Measurements from ENCODE around the gene EDAR.

EDAR gene

DNA sequence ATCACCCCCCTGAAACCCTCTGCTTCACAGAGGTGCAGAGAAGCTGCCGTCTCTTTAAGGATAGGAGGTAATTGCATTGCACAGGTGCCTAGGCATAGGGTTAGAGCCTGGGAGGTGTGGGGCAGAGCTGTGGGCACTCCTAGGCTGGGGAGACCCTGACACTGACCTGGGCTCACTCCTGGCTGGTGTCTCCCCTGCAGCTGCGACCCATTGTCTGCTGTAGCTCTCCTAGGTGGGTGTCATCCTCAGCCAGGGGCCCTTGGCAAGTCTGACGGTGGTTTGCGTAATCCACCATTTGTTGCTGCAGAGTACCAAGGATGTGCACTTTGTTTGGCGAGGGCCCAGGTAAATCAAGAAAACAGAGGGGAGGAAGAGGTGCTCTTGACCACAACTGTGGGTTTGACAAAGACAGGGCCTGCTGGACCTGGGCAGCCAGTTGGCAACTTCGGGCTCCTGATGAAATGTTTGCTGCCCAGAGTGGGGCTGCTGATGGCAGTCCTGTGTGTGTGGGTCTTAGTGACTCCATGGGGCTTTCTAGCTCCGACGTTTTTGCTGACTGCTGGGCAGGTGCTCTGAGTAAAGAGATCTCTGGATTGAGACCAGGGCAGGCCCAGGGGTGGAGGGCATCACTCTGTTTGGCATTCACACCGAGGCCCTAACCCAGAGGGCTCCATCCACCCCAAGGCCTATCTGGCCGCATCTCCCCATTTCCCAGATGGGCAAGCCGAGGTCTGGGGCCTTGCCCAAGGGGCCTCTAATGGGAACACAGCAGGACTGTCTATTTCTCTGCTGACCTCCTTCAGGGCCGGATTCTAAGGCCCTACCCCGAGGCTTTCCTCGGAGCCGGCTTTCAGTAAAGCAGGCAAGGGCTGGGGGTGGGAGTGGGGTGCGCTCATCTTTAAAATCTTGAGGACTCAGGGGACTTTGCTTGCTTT, 67.7 kb downstream of the EDAR start:
- DNase-seq (ENCODE audit: extremely low read depth, low read depth), result no peak
- TF ChIP-seq, protein P1, sequence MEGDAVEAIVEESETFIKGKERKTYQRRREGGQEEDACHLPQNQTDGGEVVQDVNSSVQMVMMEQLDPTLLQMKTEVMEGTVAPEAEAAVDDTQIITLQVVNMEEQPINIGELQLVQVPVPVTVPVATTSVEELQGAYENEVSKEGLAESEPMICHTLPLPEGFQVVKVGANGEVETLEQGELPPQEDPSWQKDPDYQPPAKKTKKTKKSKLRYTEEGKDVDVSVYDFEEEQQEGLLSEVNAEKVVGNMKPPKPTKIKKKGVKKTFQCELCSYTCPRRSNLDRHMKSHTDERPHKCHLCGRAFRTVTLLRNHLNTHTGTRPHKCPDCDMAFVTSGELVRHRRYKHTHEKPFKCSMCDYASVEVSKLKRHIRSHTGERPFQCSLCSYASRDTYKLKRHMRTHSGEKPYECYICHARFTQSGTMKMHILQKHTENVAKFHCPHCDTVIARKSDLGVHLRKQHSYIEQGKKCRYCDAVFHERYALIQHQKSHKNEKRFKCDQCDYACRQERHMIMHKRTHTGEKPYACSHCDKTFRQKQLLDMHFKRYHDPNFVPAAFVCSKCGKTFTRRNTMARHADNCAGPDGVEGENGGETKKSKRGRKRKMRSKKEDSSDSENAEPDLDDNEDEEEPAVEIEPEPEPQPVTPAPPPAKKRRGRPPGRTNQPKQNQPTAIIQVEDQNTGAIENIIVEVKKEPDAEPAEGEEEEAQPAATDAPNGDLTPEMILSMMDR (IDR thresholded peaks at IDR 0.05; ENCODE audit: low read depth, low read length, missing control alignments), result no peak
- H3K4me3 ChIP-seq (replicated peaks; ENCODE audit: low read depth, low read length), result no peak overlapping the region

DNA sequence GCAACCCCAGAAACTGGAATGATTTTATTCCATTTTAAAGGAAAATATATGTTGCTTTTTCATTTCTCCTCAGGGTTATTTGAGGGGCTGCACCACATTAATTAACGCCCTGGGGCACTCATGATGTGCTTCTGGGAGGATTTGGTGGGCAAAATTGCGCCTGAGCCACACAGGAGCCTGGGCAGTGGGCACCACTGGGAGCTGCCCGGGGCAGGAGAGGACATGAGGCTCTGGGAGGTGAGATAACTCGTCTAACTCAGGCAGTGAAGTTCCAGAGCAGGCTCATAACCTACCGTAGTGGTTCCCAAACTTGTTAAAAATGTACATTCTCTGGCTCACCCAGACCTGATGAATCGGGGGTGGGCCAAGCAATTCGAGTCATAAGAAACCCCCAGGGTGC, 68.3 kb downstream of the EDAR start:
- H3K4me3 ChIP-seq (replicated peaks; ENCODE audit: low read depth, low read length), result no peak overlapping the region
- TF ChIP-seq, protein P1 (IDR thresholded peaks at IDR 0.05; ENCODE audit: low read depth, low read length, missing control alignments), result no peak

GRCh38 chr2:108919571-108920373, 69.2 kb downstream of the EDAR start:
- TF ChIP-seq, protein P1 (IDR thresholded peaks at IDR 0.05; ENCODE audit: low read depth, low read length, missing control alignments), result no peak
- H3K4me3 ChIP-seq (replicated peaks; ENCODE audit: low read depth, low read length), result no peak overlapping the region
- DNase-seq (ENCODE audit: extremely low read depth, low read depth), result no peak

More for the DNA sequence above, 68.3 kb downstream of the EDAR start:
- no peak for DNase-seq (ENCODE audit: extremely low read depth, low read depth)

- no peak for DNase-seq (ENCODE audit: extremely low read depth, low read depth)
- H3K4me3 ChIP-seq (replicated peaks; ENCODE audit: low read depth, low read length), result no peak overlapping the region
- TF ChIP-seq, protein P1 (IDR thresholded peaks at IDR 0.05; ENCODE audit: low read depth, low read length, missing control alignments), result no peak
Measured at GRCh38 chr2:108918941-108919341, 70.1 kb downstream of the EDAR start.

- TF ChIP-seq, protein P1 (IDR thresholded peaks at IDR 0.05; ENCODE audit: low read depth, low read length, missing control alignments), result no peak
Measured at GRCh38 chr2:108918156-108918874, 70.7 kb downstream of the EDAR start.

DNA sequence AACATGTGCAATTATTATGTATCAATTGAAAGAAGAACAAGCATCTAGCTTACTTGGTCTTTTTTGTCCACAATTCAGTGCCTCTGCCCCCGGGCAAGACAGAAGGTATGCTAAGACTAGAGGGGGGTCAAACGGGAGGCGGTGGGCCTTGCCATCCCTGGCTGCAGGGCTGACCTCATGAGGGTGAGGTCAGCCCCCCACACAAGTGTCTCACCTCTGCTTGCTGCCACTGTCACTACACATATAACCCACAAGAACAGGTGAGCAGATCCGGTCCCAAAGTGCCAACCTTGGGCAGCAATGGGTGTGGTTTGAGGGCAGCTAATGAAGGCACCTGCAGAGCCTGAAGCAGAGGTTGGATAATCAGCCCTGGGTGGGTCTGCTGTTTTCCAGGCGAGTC, 71.5 kb downstream of the EDAR start:
- DNase-seq (ENCODE audit: extremely low read depth, low read depth), result no peak
- H3K4me3 ChIP-seq (replicated peaks; ENCODE audit: low read depth, low read length), result no peak overlapping the region
- TF ChIP-seq, protein P1 (IDR thresholded peaks at IDR 0.05; ENCODE audit: low read depth, low read length, missing control alignments), result no peak

More at GRCh38 chr2:108918156-108918874, 70.7 kb downstream of the EDAR start:
- no peak for DNase-seq (ENCODE audit: extremely low read depth, low read depth)
- H3K4me3 ChIP-seq (replicated peaks; ENCODE audit: low read depth, low read length), result no peak overlapping the region

Measured in HFF-Myc (cell line).